ENCODE results near the gene FMNL3. TPM values are rescaled to one million over a fixed set of nuclear protein-coding genes. Genes with fewer than 3 reads are reported as not detected.

The FMNL3 gene
- total RNA-seq, 1 experiment from 2014 or later = 3.5 TPM

- Histone ChIP-seq H3K9ac (ENCODE audit: low read length) (no peak overlapping the region), H3K9me3 (ENCODE audit: control insufficient read depth in 1 of 2, insufficient read depth in 1 of 2, low read depth in 1 of 2, low read length in 2 of 2) (peaks cover 0 to 4% of the 10 kb centered on the region in 2 experiments; a peak in 1 of 4 replicates), H3K27ac (ENCODE audit: low read depth, low read length) (no peak overlapping the region), H3K4me1 (ENCODE audit: control insufficient read depth in 1 of 2, insufficient read depth in 2 of 2, low read length in 2 of 2) (no peaks in the 10 kb centered on the region), H3K27me3 (ENCODE audit: insufficient read depth, low read length) (no peaks in the 10 kb centered on the region), H4K20me1 (ENCODE audit: insufficient read depth) (no peaks in the 10 kb centered on the region; the same call in 1 of the 2 replicates), H3K4me3 (replicated peaks in 1 of 2; ENCODE audit: low read depth in 1 of 2, low read length in 2 of 2) (no peak overlapping the region), H3K4me2 (ENCODE audit: low read length) (no peak overlapping the region), H3K9me2 (ENCODE audit: insufficient read depth) (no peaks in the 10 kb centered on the region), H3K36me3 (ENCODE audit: control insufficient read depth in 1 of 2, insufficient read depth in 2 of 2, low read length in 2 of 2) (no peaks in the 10 kb centered on the region), H2AFZ (ENCODE audit: low read depth, low read length, poor library complexity, severe bottlenecking) (no peak overlapping the region), H3K79me2 (ENCODE audit: insufficient read depth, low read length) (no peaks in the 10 kb centered on the region)
- peak; percentile 90 for ATAC-seq
- RAD21 ChIA-PET (ENCODE audit: low non-redundant PET in 1 of 2, low total read pairs in 2 of 2, uncharacterized antibody in 2 of 2, unreplicated experiment in 2 of 2) = no interaction called here
- no TSS peak for BruUV-seq (replicated peaks)
- TF ChIP-seq POLR2A (IDR thresholded peaks at IDR 0.05; ENCODE audit: borderline replicate concordance, extremely low read depth, insufficient read depth, insufficient read length) = no peak
- peak; percentile 19 to 24 (median 22); a peak in 1 of 6 replicates for TF ChIP-seq CTCF (IDR thresholded peaks at IDR 0.05 in 2 of 3, conservative IDR thresholded peaks at IDR 0.05 in 1 of 3; ENCODE audit: borderline replicate concordance in 1 of 3, insufficient read depth in 1 of 3, low read depth in 2 of 3, low read length in 2 of 3)
- TF ChIP-seq EGR1 (IDR thresholded peaks at IDR 0.05; ENCODE audit: low read depth) = no peak
- CTCF ChIA-PET = interaction anchor here (1.1 to 2.2 kb wide), 2 partner anchors 13 to 252 kb away, joined by 3 to 7 read pairs; partner anchors contain the start of gene PRPF40B
- POLR2A ChIA-PET = no interaction called here
- intact Hi-C loops (cut with micrococcal nuclease) = no loop called here
- DNase-seq (ENCODE audit: low read depth, low spot score) = no peak
Measured at GRCh38 chr12:49609875-49610154, 97.4 kb downstream of the FMNL3 start.

GRCh38 chr12:49609059-49609874, 97.9 kb downstream of the FMNL3 start:
- DNase-seq (ENCODE audit: low read depth, low spot score) (no peak), ATAC-seq (peak; percentile 58; the same call in 1 of the 2 replicates)
- H3K27me3 ChIP-seq (ENCODE audit: insufficient read depth, low read length) = no peaks in the 10 kb centered on the region
- H3K36me3 ChIP-seq (ENCODE audit: control insufficient read depth in 1 of 2, insufficient read depth in 2 of 2, low read length in 2 of 2) = no peaks in the 10 kb centered on the region
- intact Hi-C loops (cut with micrococcal nuclease) = no loop called here
- H3K4me2 ChIP-seq (ENCODE audit: low read length) = no peak overlapping the region
- CTCF ChIA-PET = interaction anchor here (1.1 to 2.2 kb wide), 2 partner anchors 14 to 251 kb away, joined by 3 to 7 read pairs; partner anchors contain the start of gene PRPF40B
- no TSS peak for BruUV-seq (replicated peaks)
- H3K4me1 ChIP-seq (ENCODE audit: control insufficient read depth in 1 of 2, insufficient read depth in 2 of 2, low read length in 2 of 2) = no peaks in the 10 kb centered on the region
- no peak overlapping the region; the same call in 1 of the 2 replicates for H3K27ac ChIP-seq (ENCODE audit: low read depth, low read length)
- H3K9ac ChIP-seq (ENCODE audit: low read length) = no peak overlapping the region
- H3K79me2 ChIP-seq (ENCODE audit: insufficient read depth, low read length) = no peaks in the 10 kb centered on the region
- POLR2A ChIA-PET = no interaction called here
- peaks cover 0 to 1% of the 10 kb centered on the region in 2 experiments; a peak in 1 of 4 replicates for H3K9me3 ChIP-seq (ENCODE audit: control insufficient read depth in 1 of 2, insufficient read depth in 1 of 2, low read depth in 1 of 2, low read length in 2 of 2)
- H3K9me2 ChIP-seq (ENCODE audit: insufficient read depth) = no peaks in the 10 kb centered on the region
- RAD21 ChIA-PET (ENCODE audit: low non-redundant PET in 1 of 2, low total read pairs in 2 of 2, uncharacterized antibody in 2 of 2, unreplicated experiment in 2 of 2) = no interaction called here
- no peak overlapping the region for H2AFZ ChIP-seq (ENCODE audit: low read depth, low read length, poor library complexity, severe bottlenecking)
- H3K4me3 ChIP-seq (replicated peaks in 1 of 2; ENCODE audit: low read depth in 1 of 2, low read length in 2 of 2) = no peak overlapping the region
- no peaks in the 10 kb centered on the region; the same call in 1 of the 2 replicates for H4K20me1 ChIP-seq (ENCODE audit: insufficient read depth)
- no peak for TF ChIP-seq MAX (IDR thresholded peaks at IDR 0.05)
- no peak for TF ChIP-seq SP1 (IDR thresholded peaks at IDR 0.05; ENCODE audit: low read depth)
- no peak for TF ChIP-seq CTCF (IDR thresholded peaks at IDR 0.05 in 2 of 3, conservative IDR thresholded peaks at IDR 0.05 in 1 of 3; ENCODE audit: borderline replicate concordance in 1 of 3, insufficient read depth in 1 of 3, low read depth in 2 of 3, low read length in 2 of 3)
- TF ChIP-seq POLR2AphosphoS5 (IDR thresholded peaks at IDR 0.05; ENCODE audit: low read depth, low read length) = no peak
- no peak for TF ChIP-seq EGR1 (IDR thresholded peaks at IDR 0.05; ENCODE audit: low read depth)
- no peak for TF ChIP-seq SIN3A (IDR thresholded peaks at IDR 0.05; ENCODE audit: low read depth)
- no peak for TF ChIP-seq ELF1 (IDR thresholded peaks at IDR 0.05; ENCODE audit: borderline replicate concordance, low read depth)
- no peak for TF ChIP-seq SRF (IDR thresholded peaks at IDR 0.05; ENCODE audit: low read depth)
- TF ChIP-seq JUND (IDR thresholded peaks at IDR 0.05) = no peak
- no peak for TF ChIP-seq ZFX (IDR thresholded peaks at IDR 0.05)
- TF ChIP-seq EZH2phosphoT487 (IDR thresholded peaks at IDR 0.05; ENCODE audit: borderline replicate concordance) = no peak
- TF ChIP-seq YY1 (IDR thresholded peaks at IDR 0.05; ENCODE audit: extremely low read depth, insufficient replicate concordance, low read depth, low read length) = no peak
- no peak for TF ChIP-seq ZNF274 (IDR thresholded peaks at IDR 0.05; ENCODE audit: low read depth, low read length)
- no peak for TF ChIP-seq FOSL1 (IDR thresholded peaks at IDR 0.05; ENCODE audit: low read depth)
